ENCODE results near the gene TNNI2. TPM values are rescaled to one million over a fixed set of nuclear protein-coding genes. Genes with fewer than 3 reads are reported as not detected.

TNNI2 gene
- total and polyA plus RNA-seq, 11 donors: 0.22 to 3.3 (median 0.72) TPM; not detected in 8

DNA sequence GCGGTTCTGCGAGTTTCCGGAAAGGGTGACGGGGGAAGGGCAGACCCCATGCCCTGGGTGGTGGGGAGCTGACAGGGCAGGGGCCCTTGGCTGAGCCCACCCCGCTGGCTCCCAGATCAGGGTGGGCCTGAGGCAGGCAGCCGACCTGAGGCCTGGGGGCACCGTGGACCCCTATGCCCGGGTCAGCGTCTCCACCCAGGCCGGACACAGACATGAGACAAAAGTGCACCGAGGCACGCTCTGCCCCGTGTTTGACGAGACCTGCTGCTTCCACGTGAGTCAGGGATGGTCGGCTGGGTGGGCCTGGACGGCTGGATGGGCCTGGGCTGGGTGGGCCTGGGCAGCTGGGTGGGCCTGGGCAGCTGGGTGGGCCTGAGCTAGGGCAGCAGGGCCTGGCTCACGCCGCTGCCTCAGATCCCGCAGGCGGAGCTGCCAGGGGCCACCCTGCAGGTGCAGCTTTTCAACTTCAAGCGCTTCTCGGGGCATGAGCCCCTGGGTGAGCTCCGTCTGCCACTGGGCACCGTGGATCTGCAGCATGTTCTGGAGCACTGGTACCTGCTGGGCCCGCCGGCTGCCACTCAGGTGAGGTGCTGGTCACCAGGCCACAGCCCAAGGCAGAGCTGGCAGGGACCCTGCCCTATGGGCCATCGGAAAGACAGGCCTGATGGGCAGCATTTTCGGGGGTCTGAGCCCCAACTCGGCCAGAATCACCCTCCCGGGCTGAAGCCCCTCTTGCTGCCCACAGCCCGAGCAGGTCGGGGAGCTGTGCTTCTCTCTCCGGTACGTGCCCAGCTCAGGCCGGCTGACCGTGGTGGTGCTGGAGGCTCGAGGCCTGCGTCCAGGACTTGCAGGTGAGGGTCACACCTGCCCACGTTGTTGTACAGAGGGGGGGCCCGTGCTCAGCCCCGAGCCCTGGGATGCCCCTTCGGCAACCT, 2.5 kb upstream of the TNNI2 start:
- Histone ChIP-seq H3K36me3 (no peaks in the 10 kb centered on the region), H3K27me3 (peaks cover 0 to 10% (median 0%) of the 10 kb centered on the region in 9 donors), H3K9me3 (no peaks in the 10 kb centered on the region), H3K4me3 (no peak overlapping the region), H3K27ac (no peak overlapping the region), H3K4me1 (peaks cover 0 to 43% (median 13%) of the 10 kb centered on the region in 12 donors)
- TF ChIP-seq, protein P1, sequence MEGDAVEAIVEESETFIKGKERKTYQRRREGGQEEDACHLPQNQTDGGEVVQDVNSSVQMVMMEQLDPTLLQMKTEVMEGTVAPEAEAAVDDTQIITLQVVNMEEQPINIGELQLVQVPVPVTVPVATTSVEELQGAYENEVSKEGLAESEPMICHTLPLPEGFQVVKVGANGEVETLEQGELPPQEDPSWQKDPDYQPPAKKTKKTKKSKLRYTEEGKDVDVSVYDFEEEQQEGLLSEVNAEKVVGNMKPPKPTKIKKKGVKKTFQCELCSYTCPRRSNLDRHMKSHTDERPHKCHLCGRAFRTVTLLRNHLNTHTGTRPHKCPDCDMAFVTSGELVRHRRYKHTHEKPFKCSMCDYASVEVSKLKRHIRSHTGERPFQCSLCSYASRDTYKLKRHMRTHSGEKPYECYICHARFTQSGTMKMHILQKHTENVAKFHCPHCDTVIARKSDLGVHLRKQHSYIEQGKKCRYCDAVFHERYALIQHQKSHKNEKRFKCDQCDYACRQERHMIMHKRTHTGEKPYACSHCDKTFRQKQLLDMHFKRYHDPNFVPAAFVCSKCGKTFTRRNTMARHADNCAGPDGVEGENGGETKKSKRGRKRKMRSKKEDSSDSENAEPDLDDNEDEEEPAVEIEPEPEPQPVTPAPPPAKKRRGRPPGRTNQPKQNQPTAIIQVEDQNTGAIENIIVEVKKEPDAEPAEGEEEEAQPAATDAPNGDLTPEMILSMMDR (IDR thresholded peaks at IDR 0.05): no peak
- TF ChIP-seq POLR2A (IDR thresholded peaks at IDR 0.05): no peak
- DNase-seq (peak in 3 of 5 donors; percentile 23 to 71 (median 24)), ATAC-seq (no peak)
- WGBS, 4 donors: 89 to 93% (median 91%) methylated on average over 23 to 43 of the region's 43 CpGs
- intact Hi-C loops (cut with DNase I): loop anchor here in 5 of 10 donors (2.0 to 5.0 kb wide), 6 partner anchors 46 to 315 kb away; partner anchors contain the start of genes PRR33 (in 1 of the 5) and TNNT3 (in 1 of the 5)

DNA sequence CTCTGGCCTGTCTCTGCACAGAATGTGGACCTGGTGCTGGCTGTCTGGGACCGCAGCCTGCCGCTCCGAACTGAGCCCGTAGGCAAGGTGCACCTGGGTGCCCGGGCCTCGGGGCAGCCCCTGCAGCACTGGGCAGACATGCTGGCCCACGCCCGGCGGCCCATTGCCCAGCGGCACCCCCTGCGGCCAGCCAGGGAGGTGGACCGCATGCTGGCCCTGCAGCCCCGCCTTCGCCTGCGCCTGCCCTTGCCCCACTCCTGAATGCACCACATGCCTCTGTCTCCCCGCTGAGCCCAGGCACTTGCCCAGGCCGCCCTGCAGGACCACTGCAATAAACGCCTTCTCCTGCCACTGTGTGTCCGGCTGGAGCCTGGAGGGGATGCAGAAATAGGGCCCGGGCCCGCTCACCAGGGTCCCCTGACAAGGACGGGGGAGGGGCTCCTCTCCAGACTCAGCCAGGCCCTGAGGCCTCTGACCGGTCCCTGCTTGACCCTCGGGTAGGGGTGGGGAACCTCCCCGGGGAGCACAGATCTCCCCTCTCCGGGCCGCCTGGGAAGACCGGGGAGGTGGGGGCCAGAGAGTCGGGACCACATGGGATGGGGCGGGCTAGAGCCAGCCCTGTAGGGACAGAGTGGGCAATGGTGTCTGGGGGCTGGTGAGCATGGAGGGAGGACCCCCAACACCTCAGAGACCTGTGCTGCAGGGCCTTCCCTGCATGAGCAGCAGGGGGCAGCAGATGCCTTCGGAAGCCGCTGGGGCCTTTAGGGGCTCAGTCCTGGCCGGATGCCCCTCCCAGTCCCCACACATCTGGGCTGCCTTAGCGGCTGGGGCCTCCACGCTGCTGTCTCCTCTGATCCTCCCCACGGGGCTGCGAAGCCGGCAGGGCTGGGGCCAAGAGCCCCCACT, 1.4 kb upstream of the TNNI2 start:
- H3K9me3 ChIP-seq: no peaks in the 10 kb centered on the region
- TF ChIP-seq POLR2A (IDR thresholded peaks at IDR 0.05): no peak
- TF ChIP-seq, protein P1 (IDR thresholded peaks at IDR 0.05): peak; percentile 88 to 96 (median 92)
- DNase-seq: peak; percentile 64 to 88 (median 70)
- peak overlapping the region in 1 of 12 donors; percentile 31 for H3K27ac ChIP-seq
- WGBS, 4 donors: 43 to 55% (median 51%) methylated on average over 21 to 38 of the region's 38 CpGs
- no peaks in the 10 kb centered on the region for H3K27me3 ChIP-seq
- no peaks in the 10 kb centered on the region for H3K36me3 ChIP-seq
- H3K4me3 ChIP-seq: no peak overlapping the region
- intact Hi-C loops (cut with DNase I): loop anchor here in 9 of 10 donors (1.0 to 5.0 kb wide), 10 partner anchors 45 to 315 kb away; partner anchors contain the start of genes TNNT3 (in 2 of the 9) and PRR33 (in 1 of the 9)
- peaks cover 0 to 37% (median 12%) of the 10 kb centered on the region in 12 donors for H3K4me1 ChIP-seq
- peak; percentile 18 to 53 (median 42) for ATAC-seq

DNA sequence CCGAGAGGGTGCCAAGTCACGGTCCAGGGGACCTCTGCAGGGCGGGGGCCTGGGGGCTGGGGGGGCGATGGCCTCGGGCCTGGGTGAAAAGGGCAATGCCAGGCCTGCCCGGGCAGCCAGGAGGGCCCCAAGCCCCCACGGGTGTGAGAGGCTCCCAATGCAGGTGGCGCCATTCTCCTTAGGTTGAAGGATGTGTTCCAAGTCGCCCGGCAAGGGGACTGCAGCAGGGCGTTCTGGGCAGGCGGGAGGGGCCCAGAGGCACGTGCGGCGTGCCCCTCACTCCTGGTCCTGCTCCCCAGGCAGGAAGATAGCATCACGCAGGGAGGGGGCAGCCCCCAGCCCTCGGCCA, 730 bp upstream of the TNNI2 start:
- WGBS, 4 donors: 40 to 84% (median 63%) methylated on average over 1 to 17 of the region's 17 CpGs
- Histone ChIP-seq H3K4me1 (peaks cover 0 to 35% (median 13%) of the 10 kb centered on the region in 12 donors), H3K27me3 (no peaks in the 10 kb centered on the region), H3K9me3 (no peaks in the 10 kb centered on the region), H3K4me3 (no peak overlapping the region), H3K27ac (peak overlapping the region in 2 of 12 donors; percentile 25 to 31), H3K36me3 (no peaks in the 10 kb centered on the region)
- ATAC-seq (no peak), DNase-seq (peak in 1 of 5 donors; percentile 32)
- intact Hi-C loops (cut with DNase I): loop anchor here in 7 of 10 donors (2.0 to 5.0 kb wide), 7 partner anchors 44 to 315 kb away; partner anchors contain the start of genes TNNT3 (in 2 of the 7) and PRR33 (in 1 of the 7)
- TF ChIP-seq POLR2A (IDR thresholded peaks at IDR 0.05): no peak
- TF ChIP-seq, protein P1 (IDR thresholded peaks at IDR 0.05): peak in 3 of 12 donors; percentile 11 to 53 (median 38)

Data from heart left ventricle (tissue), 16 donors.